ENCODE measurements around the gene RELN. TPM values are rescaled to one million over a fixed set of nuclear protein-coding genes. Genes with fewer than 3 reads are reported as not detected.

Gene RELN
- total and polyA plus RNA-seq, 10 of the 15 experiments (the other 5 are each of a cell fraction or from before 2014, with no cell fraction given), result 0.11 to 0.21 TPM; not detected in 8

- RAD21 ChIA-PET (ENCODE audit: unreplicated experiment), result no interaction called here
- H3K9me3 ChIP-seq (replicated peaks; ENCODE audit: control insufficient read depth, insufficient read depth, low read length), result no peaks in the 10 kb centered on the region
- in situ Hi-C loops (cut with MboI), result no loop called here
- SMC1A ChIA-PET (ENCODE audit: uncharacterized antibody, unreplicated experiment), result interaction anchor here (1.1 kb wide), 1 partner anchor 8 kb away, joined by 3 read pairs; no protein-coding TSS in a partner anchor
- WGBS (ENCODE audit: insufficient coverage, insufficient replicate concordance, low lambda C conversion rate, missing lambda C conversion rate), result 0% methylated on average over 2 of the region's 2 CpGs
- BruUV-seq (replicated peaks), result no TSS peak
- H3K27me3 ChIP-seq (replicated peaks in 1 of 2; ENCODE audit: control insufficient read depth in 2 of 2, insufficient read depth in 2 of 2, low read length in 1 of 2), result 0 out of 4 replicates have a peak, but pooled peaks cover 0 to under 1% of the 10 kb centered on the region in 2 experiments
- FAIRE-seq (no peak), DNase-seq (ENCODE audit: low read depth, low spot score) (no peak), ATAC-seq (no peak)
- H2AFZ ChIP-seq (ENCODE audit: control insufficient read depth, low read depth, low read length), result no peak overlapping the region
- H3K36me3 ChIP-seq (ENCODE audit: control insufficient read depth in 2 of 2, insufficient read depth in 2 of 2, low read length in 1 of 2), result no peaks in the 10 kb centered on the region
- H3K9ac ChIP-seq (ENCODE audit: control insufficient read depth, insufficient read depth, low read length), result no peak overlapping the region
- H3K4me3 ChIP-seq, result no peak overlapping the region
- no peaks in the 10 kb centered on the region for H3K4me1 ChIP-seq (ENCODE audit: control insufficient read depth, insufficient read depth, low read length)
- no peaks in the 10 kb centered on the region for H3K79me2 ChIP-seq (ENCODE audit: control insufficient read depth, insufficient read depth, low read length)
- H3K4me2 ChIP-seq (ENCODE audit: control insufficient read depth, insufficient read depth), result no peak overlapping the region
- intact Hi-C loops (cut with micrococcal nuclease; ENCODE audit: unreplicated experiment), result no loop called here
- POLR2A ChIA-PET, result no interaction called here
- H3K27ac ChIP-seq (ENCODE audit: control insufficient read depth, insufficient read depth), result no peak overlapping the region
- no peaks in the 10 kb centered on the region for H4K20me1 ChIP-seq (ENCODE audit: control insufficient read depth, insufficient read depth)
- TF ChIP-seq RBBP5 (conservative IDR thresholded peaks at IDR 0.05) (no peak), BMI1 (IDR thresholded peaks at IDR 0.05; ENCODE audit: borderline replicate concordance) (no peak), SP1 (IDR thresholded peaks at IDR 0.05; ENCODE audit: low read depth, low read length) (no peak), TCF3 (IDR thresholded peaks at IDR 0.05; ENCODE audit: borderline replicate concordance, insufficient read depth, low read depth, low read length) (no peak), NFYA (IDR thresholded peaks at IDR 0.05; ENCODE audit: borderline replicate concordance, low read depth, low read length) (no peak), MTA3 (IDR thresholded peaks at IDR 0.05; ENCODE audit: borderline replicate concordance, low read length) (no peak), EED (IDR thresholded peaks at IDR 0.05; ENCODE audit: low read depth) (no peak), TCF7 (IDR thresholded peaks at IDR 0.05; ENCODE audit: borderline replicate concordance) (no peak), PBX3 (IDR thresholded peaks at IDR 0.05; ENCODE audit: insufficient replicate concordance, low read depth, low read length) (no peak), ZNF24 (IDR thresholded peaks at IDR 0.05) (no peak), ZBED1 (IDR thresholded peaks at IDR 0.05; ENCODE audit: borderline replicate concordance) (no peak), CEBPB (IDR thresholded peaks at IDR 0.05; ENCODE audit: borderline replicate concordance in 1 of 2, low read depth in 2 of 2, low read length in 2 of 2) (no peak)
- CTCF ChIA-PET, result no interaction called here
Measured at GRCh38 chr7:103951311-103951710, 38.1 kb downstream of the RELN start.

Data from GM12878 (cell line).